HG03520 (cell line): ENCODE results near the gene UBTD2.

Source experiments
- ATAC-seq: cut with Tn5 transposase; IDR thresholded peaks from one replicate; pipeline ENCODE4 v1.9.1; 2021; ENCODE audit warnings: mild to moderate bottlenecking, moderate library complexity; ENCODE audit not compliant: unreplicated experiment

The UBTD2 gene

DNA sequence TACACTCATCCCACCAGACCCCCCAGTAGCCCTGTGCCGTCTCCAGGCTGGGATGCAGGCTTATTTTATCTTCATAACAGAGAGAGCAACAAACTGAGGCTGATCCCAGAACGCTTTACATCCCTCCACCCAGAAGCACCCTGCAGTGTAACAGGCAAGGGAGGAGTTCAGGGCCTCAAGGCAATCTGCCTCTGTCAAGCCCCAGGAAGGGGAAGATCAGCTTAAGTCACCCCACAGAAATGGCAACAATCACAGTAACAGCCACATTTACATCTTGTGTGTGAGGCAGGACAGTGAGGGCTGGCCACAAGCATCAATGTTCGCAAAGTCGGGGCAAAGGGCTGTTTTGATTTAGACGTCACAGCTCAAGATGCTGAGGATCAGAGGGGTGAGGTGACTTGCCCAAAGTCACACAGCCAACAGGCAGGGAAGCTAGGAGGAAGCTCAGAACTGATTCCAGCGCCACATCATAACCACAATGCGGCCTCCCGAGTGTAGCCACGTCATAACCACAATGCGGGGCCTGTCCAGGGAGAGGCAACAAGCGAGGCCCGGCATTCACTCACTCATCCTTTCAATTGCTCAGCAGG is 109.9 kb downstream of the UBTD2 start:
- no peak for ATAC-seq

DNA sequence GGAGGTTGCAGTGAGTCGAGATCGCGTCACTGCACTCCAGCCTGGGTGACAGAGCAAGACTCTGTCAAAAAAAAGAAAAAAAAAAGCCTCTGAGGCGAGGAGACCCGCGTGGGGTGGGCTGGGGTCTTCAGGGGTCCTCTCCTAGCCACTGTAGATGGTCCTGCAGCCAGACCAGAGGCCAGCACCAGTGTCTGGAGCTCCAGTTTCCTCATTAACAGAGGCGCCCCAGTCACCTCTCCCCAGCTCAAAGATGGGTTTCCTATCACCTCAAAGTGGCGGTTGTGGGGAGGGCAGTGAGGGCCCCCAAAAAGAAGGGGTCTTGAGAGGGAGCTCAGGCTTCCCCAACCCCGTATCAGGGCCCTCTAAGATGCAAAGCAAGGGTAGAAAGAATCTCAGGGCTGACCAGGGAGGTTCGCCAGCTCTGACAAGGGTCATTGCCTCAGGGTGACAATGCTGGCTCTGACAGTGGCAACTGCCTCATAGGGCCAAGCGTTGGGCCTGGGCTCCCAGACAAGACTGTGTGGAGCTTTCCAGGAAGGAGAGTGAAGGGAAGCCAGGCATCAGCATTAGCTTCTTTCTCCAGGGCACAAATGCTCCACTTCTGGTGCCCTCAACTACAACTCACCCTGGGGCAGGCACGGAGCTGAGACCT is 110.5 kb downstream of the UBTD2 start:
- no peak for ATAC-seq

DNA sequence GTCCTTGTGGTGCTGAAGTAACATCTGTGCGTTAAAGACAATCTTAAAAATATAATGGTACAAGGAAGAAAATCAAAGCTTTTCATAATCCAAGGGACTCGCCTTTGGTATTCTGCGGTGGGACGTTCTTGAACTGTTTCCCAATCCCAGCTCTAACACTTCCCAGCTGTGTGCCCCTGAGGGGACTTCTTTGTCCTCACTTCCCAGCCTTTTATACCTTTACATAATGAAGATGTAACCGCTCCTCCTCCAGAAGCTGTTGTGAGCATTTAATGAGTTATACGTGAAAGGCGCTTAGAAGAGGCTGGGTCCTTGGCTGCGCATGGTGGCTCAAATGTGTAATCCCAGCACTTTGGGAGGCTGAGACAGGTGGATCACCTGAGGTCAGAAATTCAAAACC is 112.4 kb downstream of the UBTD2 start:
- no peak for ATAC-seq

DNA sequence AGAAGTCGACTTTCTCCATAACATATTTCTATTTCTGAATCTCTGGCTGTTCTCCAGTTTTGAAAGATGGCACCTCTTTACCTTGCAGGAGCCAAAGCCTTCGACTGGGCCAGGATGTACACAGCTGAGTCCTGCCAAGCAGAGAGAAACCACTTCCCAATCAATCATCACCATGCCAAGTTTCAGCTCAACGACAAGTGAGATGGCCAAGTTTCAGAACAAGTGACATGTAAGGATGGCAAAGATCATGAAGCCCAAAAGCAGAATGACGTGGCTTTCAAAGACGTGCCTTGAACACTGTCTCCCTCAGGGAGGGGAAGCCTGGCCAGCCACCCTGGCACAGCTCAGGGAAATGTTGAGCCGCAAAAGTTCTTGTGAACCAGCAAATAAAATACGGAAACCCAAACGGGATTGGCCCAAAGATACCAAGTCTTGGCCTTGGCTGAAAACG is 113.3 kb downstream of the UBTD2 start:
- no peak for ATAC-seq

DNA sequence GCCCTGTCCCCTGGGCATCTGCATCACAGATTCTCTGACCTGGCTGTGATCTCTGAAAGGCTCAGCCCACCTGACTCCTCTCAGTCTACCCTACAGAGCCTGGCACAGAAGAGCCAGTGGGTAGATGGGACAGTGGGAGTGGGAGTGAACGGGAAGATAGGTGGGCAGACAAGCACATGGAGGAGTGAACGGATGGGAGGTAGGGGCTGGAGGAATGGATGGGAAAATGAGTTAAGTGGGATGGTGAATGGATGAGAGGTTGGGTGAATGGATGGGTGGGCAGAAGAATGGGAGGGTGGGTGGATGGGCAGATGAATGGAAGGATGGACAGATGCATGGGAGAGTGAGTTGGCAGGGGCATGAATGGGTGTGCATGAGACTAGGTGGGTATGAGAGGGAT is 114.3 kb downstream of the UBTD2 start:
- no peak for ATAC-seq

DNA sequence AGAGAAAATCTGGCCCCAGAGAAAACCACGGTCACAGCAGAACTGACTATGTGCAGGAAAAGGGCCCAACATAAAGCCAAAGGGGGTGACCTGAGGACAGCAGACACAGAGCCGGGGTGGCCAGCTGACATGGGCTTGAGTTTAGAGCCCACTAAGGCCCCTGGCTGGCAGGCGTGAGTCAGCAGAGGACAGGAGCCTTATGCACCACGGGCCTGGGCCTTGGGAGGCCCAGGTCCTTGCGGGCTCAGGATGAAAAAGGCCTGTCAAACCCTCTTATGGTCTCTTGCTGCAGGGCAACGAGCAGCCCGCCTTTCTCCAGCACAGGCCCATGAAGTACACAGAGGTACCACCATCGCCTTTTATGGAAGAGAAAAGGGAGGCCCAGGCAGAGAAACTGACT is 115.3 kb downstream of the UBTD2 start:
- ATAC-seq = no peak

DNA sequence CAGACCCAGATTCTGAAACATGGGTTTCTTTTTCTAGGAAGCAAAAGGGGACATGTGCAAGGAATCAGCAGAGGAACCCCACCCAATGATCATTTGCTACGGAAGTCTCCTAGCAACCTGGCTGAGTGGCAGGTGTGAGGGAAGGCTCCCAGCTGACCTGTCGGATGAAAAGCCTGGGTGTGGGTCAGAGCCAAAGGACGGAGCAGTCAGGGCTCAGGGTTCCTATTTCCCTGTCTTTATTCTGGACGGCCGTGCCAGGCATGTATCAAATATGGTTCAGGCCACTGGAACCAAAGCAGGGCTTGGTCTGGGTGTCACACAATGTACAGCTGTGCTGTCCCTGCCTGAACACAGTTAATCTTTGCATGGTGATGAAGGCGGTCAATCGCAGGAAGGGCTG is 115.7 kb downstream of the UBTD2 start:
- no peak for ATAC-seq

DNA sequence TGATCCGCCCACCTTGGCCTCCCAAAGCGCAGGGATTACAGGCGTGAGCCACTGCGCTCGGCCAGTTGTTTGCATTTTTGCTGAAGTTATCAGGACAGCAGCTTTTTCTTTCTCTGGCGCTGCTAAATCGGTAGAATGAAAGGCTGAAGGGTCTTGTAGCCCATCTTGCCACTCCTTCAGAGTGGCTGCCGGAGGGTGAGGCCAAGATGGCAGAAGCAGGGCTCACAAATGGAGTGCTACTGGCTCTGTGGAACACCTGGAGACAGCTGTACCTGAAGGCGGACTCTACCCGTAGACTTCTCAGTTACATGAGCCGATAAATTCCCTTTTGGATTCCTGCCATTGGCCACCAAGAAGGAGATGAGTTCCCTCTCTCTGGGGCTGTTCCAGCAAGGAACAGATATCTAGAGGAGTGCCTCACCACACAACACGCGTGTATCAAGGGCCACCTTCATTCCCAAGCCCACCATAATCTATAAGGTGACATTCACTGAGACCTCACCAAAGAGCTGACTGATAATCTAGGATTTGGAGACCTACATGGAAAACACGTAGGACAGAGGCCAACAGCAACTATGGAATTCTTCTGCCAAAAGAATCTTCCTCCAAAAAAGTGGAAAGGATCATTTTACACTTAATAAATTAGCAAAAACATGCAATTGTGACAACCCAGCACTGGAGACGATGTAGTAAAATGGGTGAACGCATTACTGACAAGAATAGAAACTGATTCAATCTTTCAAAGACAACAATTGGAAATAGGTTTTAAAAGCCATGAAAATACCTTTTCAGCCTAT is 117.3 kb downstream of the UBTD2 start:
- ATAC-seq = no peak

DNA sequence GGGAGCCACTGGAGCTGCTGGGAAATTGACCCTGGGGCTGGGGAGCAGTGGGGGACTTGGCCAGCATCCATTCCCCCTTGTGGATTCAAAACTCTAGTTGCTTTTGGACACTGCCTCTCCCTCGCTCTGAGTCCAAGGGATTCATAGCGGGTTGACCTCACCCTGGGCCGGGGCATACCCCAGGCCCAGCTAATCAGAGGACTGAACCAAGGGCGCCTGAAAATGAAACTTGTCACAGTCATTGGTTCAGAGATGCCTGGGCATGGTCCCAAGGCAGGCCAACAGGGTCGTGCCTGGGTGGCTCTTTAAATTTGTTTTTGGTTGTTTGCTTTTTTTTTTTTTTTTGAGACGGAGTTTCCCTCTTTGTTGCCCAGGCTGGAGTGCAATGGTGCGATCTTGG is 118.1 kb downstream of the UBTD2 start:
- no peak for ATAC-seq

DNA sequence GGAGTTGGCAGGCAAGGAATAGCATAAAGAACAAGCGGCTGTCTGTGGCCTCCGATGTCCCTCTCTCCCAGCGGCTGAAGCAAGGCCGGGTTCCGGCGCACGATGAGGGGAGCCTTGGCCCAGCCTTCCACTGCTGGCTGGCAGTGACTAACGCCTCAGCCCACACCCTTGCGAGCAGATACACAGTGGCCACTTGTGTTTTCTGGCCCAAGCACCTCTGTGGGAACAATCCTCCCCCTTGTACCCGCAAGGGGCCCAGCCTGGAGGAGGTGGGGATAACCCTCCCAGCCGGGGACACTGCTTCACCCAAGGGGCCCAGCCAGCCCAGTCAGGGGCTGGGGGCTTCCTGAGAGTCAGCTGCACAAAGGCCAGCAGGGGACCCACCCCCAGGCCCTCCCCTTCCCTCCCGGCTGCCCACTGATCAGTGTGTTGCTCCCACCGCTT is 118.8 kb downstream of the UBTD2 start:
- ATAC-seq = no peak

DNA sequence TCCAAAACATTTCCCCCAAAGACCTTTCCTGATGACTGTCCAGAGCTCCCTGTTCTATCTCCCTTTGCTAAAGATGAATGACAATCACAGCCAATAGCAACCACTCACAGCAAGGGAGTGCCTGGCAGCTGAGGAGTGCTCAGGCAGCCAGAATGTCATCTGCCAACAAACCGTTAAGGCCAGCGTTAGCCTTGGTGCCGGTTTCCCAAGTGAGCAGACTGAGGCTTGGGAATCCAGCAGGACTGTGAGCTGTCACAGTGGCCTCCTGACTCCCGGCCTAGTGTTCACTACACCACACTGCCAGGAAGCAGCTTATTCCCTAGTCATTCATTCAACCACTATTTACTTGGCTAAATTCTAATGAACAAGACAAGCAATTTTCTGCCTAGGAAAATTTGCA is 120.2 kb downstream of the UBTD2 start:
- no peak for ATAC-seq

DNA sequence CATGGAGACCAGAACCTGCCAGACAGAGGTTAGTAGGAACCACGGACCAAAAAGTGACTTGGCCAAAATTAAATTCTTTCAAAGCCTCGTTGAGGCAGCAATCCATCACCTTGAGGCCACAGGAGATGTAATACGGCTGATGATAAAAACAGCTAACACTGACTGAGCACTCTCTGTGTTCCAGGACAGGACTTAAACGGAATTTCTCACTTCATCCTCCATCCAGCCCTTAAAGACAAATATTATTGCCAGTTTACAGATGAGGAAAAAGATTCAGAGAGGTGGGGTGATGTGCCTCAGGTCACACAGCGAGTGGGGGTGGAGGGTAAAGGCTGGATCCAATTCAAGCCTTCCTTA is 120.6 kb downstream of the UBTD2 start:
- ATAC-seq = no peak

DNA sequence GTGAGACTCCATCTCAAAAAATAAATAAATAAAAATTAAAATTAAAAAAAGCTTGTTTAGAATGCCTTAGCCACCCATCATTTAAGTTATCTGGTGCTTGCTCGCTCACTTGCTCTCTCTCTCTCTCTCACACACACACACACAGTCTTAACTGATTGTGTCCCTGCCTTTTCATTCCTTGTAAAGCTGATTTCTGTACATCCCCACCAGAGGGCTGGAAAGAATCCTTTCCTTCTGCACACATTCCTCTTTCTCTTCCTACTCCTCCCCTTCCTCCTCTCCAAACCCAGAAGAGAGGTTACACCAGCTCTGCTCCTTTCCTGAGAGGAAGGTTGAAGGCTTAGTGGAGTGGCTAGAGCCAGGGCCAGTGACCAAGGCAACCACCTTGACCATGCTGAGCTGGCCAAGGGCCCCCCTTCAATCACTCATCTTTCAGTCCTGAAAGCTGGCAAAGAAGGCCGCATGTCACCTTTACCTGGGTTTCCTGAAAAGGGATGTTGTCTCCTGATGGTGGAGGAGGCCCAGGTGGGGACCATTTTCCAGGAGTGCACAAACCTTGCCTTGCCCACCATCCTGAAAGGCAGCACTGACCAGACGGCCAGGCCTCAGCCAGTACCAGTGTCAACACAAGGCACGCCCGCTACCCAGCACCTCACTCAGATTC is 121.1 kb downstream of the UBTD2 start:
- no peak for ATAC-seq

DNA sequence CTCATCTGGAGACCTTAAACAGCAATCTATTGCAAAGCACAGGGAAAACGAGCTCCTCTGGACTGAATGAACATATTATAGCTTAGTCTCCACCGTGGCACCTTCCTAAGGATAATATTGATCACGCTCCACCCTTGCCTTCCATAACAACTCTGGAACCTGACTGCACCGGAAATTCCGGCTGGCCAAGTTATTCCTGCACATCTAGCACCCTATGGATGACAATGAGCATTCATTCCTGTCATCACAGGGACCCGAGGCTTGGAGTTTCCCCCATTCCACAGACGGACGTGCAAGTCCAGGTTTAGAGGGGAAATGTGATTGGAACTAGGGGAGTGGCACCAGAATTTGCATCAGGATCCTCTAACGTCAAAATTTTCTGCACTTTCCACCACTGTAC is 123.1 kb downstream of the UBTD2 start:
- ATAC-seq = no peak
